Measurements from ENCODE around the gene GRIA3.

DNA sequence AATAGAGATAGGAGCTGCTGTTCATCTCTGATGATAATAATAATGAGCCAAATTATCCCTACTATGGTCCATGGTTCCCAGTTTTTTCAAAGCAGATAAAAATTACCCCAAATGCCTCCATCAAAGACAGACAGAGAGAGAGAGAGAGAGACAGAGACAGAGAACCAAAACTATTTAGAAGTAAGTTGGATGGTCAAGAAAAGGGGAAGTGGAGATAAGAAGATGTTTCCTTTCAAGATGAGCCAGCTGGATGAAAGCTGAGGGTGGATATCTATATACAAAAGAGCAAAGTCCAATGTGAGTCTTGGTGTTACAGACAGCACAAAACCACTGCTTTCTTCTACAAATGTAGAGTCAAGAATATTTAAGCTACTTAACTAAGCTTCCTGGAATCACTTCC lies 173.9 kb downstream of the GRIA3 start:
- TF ChIP-seq, protein P1, sequence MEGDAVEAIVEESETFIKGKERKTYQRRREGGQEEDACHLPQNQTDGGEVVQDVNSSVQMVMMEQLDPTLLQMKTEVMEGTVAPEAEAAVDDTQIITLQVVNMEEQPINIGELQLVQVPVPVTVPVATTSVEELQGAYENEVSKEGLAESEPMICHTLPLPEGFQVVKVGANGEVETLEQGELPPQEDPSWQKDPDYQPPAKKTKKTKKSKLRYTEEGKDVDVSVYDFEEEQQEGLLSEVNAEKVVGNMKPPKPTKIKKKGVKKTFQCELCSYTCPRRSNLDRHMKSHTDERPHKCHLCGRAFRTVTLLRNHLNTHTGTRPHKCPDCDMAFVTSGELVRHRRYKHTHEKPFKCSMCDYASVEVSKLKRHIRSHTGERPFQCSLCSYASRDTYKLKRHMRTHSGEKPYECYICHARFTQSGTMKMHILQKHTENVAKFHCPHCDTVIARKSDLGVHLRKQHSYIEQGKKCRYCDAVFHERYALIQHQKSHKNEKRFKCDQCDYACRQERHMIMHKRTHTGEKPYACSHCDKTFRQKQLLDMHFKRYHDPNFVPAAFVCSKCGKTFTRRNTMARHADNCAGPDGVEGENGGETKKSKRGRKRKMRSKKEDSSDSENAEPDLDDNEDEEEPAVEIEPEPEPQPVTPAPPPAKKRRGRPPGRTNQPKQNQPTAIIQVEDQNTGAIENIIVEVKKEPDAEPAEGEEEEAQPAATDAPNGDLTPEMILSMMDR (IDR thresholded peaks at IDR 0.05; ENCODE audit: low read length), result no peak
- TF ChIP-seq EZH2 (IDR thresholded peaks at IDR 0.05; ENCODE audit: borderline replicate concordance, low read length), result no peak
